SK-N-SH treated with all-trans-retinoic acid at 6 μM for 48 hours (cell line): ENCODE measurements around the gene CDKN1A.

ENCODE experiments used
- BACH2 ChIP-seq: fragments of 250-450 bp; sonication (Bioruptor Pico); IDR thresholded peaks from 2 replicates; pipeline ENCODE4 v1.9.0; 2021; ENCODE audit warnings: mild to moderate bottlenecking, borderline replicate concordance
- CREB5 ChIP-seq: fragments of 250-450 bp; sonication (Bioruptor Pico); IDR thresholded peaks from 2 replicates; pipeline ENCODE4 v1.5.1; 2020; ENCODE audit warnings: low read depth, mild to moderate bottlenecking, moderate library complexity
- CSDC2 ChIP-seq: fragments of 250-450 bp; sonication (Bioruptor Pico); IDR thresholded peaks from 2 replicates; pipeline ENCODE4 v1.5.0; 2020; ENCODE audit warnings: mild to moderate bottlenecking, moderate library complexity
- ESRRG ChIP-seq: fragments of 250-450 bp; sonication (Bioruptor Pico); IDR thresholded peaks from 2 replicates; pipeline ENCODE4 v1.6.1; 2021; ENCODE audit warnings: mild to moderate bottlenecking
- SNAI2 ChIP-seq: fragments of 250-450 bp; sonication (Bioruptor Pico); IDR thresholded peaks from 2 replicates; pipeline ENCODE4 v1.5.0; 2020; ENCODE audit warnings: mild to moderate bottlenecking, moderate library complexity
- TCF4 ChIP-seq: fragments of 250-450 bp; sonication (Bioruptor Pico); IDR thresholded peaks from 2 replicates; pipeline ENCODE4 v1.8.0; 2021; ENCODE audit warnings: mild to moderate bottlenecking, moderate library complexity, borderline replicate concordance
- TOX ChIP-seq: fragments of 250-450 bp; sonication (Bioruptor Pico); IDR thresholded peaks from 2 replicates; pipeline ENCODE4 v1.8.0; 2021; ENCODE audit warnings: mild to moderate bottlenecking, moderate library complexity, borderline replicate concordance
- ZFP3 ChIP-seq: fragments of 250-450 bp; sonication (Bioruptor Pico); IDR thresholded peaks from 2 replicates; pipeline ENCODE4 v1.5.0; 2020; ENCODE audit warnings: mild to moderate bottlenecking, moderate library complexity
- ZFP30 ChIP-seq: fragments of 450-650 bp; formaldehyde crosslinking; IDR thresholded peaks from 2 replicates; pipeline ENCODE4 v1.5.0; 2022; ENCODE audit warnings: mild to moderate bottlenecking, moderate library complexity
- ZNF70 ChIP-seq: fragments of 450-650 bp; formaldehyde crosslinking; IDR thresholded peaks from 2 replicates; pipeline ENCODE4 v1.5.0; 2020; ENCODE audit warnings: mild to moderate bottlenecking, moderate library complexity
- TF ChIP-seq, protein P1 (sequence below): fragments of 250-450 bp; sonication (Bioruptor Pico); IDR thresholded peaks from 2 replicates; pipeline ENCODE4 v1.5.0; 2020; ENCODE audit warnings: mild to moderate bottlenecking, moderate library complexity
- TF ChIP-seq, protein P2 (sequence below): fragments of 250-450 bp; sonication (Bioruptor Pico); IDR thresholded peaks from 2 replicates; pipeline ENCODE4 v1.8.0; 2020; ENCODE audit warnings: mild to moderate bottlenecking, moderate library complexity, borderline replicate concordance
- TF ChIP-seq, protein P3 (sequence below): fragments of 250-450 bp; sonication (Bioruptor Pico); IDR thresholded peaks from 2 replicates; pipeline ENCODE4 v1.8.0; 2021; ENCODE audit warnings: low read depth, mild to moderate bottlenecking, moderate library complexity, borderline replicate concordance

DNA sequence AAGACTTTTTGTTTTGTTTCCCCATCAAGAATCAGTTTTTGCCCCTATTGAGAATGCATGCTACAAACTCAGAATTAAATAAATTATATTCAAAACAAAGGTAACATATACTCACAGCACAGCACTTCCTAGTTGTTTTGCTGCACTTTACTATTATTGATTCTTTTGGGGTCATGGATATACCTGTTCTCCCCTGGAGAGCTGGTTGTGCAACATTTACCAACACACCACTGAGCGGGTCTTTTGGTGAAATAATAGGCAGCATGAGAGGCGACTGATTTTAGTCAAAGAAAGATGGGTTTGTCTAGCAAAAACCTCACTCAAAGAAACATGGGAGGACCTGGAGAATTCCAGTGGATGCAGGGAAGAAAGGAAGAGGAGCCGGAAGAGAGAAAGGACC, 39.9 kb upstream of the CDKN1A start:
- TF ChIP-seq ZFP3 (CRISPR knock-in tag) (no peak), ESRRG (CRISPR knock-in tag) (no peak), CREB5 (no peak), CSDC2 (no peak), TOX (CRISPR knock-in tag) (no peak), TCF4 (no peak), SNAI2 (no peak), ZNF70 (no peak), ZFP30 (no peak), BACH2 (CRISPR knock-in tag) (no peak)
- TF ChIP-seq, protein P1, sequence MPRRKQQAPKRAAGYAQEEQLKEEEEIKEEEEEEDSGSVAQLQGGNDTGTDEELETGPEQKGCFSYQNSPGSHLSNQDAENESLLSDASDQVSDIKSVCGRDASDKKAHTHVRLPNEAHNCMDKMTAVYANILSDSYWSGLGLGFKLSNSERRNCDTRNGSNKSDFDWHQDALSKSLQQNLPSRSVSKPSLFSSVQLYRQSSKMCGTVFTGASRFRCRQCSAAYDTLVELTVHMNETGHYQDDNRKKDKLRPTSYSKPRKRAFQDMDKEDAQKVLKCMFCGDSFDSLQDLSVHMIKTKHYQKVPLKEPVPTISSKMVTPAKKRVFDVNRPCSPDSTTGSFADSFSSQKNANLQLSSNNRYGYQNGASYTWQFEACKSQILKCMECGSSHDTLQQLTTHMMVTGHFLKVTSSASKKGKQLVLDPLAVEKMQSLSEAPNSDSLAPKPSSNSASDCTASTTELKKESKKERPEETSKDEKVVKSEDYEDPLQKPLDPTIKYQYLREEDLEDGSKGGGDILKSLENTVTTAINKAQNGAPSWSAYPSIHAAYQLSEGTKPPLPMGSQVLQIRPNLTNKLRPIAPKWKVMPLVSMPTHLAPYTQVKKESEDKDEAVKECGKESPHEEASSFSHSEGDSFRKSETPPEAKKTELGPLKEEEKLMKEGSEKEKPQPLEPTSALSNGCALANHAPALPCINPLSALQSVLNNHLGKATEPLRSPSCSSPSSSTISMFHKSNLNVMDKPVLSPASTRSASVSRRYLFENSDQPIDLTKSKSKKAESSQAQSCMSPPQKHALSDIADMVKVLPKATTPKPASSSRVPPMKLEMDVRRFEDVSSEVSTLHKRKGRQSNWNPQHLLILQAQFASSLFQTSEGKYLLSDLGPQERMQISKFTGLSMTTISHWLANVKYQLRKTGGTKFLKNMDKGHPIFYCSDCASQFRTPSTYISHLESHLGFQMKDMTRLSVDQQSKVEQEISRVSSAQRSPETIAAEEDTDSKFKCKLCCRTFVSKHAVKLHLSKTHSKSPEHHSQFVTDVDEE (CRISPR knock-in tag): no peak
- TF ChIP-seq, protein P2, sequence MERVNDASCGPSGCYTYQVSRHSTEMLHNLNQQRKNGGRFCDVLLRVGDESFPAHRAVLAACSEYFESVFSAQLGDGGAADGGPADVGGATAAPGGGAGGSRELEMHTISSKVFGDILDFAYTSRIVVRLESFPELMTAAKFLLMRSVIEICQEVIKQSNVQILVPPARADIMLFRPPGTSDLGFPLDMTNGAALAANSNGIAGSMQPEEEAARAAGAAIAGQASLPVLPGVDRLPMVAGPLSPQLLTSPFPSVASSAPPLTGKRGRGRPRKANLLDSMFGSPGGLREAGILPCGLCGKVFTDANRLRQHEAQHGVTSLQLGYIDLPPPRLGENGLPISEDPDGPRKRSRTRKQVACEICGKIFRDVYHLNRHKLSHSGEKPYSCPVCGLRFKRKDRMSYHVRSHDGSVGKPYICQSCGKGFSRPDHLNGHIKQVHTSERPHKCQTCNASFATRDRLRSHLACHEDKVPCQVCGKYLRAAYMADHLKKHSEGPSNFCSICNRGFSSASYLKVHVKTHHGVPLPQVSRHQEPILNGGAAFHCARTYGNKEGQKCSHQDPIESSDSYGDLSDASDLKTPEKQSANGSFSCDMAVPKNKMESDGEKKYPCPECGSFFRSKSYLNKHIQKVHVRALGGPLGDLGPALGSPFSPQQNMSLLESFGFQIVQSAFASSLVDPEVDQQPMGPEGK (CRISPR knock-in tag): no peak
- TF ChIP-seq, protein P3, sequence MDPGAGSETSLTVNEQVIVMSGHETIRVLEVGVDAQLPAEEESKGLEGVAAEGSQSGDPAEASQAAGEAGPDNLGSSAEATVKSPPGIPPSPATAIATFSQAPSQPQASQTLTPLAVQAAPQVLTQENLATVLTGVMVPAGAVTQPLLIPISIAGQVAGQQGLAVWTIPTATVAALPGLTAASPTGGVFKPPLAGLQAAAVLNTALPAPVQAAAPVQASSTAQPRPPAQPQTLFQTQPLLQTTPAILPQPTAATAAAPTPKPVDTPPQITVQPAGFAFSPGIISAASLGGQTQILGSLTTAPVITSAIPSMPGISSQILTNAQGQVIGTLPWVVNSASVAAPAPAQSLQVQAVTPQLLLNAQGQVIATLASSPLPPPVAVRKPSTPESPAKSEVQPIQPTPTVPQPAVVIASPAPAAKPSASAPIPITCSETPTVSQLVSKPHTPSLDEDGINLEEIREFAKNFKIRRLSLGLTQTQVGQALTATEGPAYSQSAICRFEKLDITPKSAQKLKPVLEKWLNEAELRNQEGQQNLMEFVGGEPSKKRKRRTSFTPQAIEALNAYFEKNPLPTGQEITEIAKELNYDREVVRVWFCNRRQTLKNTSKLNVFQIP (CRISPR knock-in tag): no peak
